Stimulated activated CD4-positive, alpha-beta T cell treated with anti-CD3 and anti-CD28 coated beads, Interleukin-4, amount 100 ng/mL, for 1 hour (primary cell): ENCODE results near the gene ABCC8.
"Not testable (repeated sequence)": the region's sequence is repeated elsewhere in the genome, so short reads cannot be mapped to it uniquely, and the experiment has no call there.

Source experiments
- DNase-seq: peaks from one replicate; pipeline ENCODE4 v3.0.0-alpha.2; 2020

Gene ABCC8

DNA sequence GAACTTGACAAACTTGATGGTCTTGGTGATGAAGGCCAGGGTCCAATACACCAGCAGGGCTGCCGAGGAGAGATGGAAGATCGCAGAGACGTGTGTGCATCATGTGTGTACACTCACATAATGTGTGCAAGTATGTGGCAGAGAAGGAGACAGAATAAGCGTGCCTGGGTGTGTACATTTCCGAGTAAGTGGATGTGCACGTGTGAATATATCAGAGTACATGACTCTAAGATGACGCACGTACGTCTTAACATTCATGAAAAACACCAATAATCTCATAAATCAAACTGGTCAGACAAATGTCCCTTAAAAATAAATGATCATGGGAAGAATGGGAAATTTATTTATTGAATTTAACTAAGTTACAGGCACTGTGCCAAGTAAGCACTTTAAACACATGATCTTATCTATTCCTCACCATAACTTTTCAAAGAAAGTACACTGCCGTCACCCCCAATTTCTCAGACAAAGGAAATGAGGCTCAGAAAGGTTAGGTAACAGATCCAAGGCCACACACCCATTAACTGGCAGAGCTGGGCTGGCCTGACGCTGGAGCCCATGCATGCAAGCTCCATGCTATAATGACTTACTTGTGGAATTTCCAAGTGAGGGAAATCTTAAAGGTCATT, 13.0 kb downstream of the ABCC8 start:
- no peak for DNase-seq

- DNase-seq: no peak
These were observed 13.7 kb downstream of the ABCC8 start for GRCh38 chr11:17462940-17463339.

DNA sequence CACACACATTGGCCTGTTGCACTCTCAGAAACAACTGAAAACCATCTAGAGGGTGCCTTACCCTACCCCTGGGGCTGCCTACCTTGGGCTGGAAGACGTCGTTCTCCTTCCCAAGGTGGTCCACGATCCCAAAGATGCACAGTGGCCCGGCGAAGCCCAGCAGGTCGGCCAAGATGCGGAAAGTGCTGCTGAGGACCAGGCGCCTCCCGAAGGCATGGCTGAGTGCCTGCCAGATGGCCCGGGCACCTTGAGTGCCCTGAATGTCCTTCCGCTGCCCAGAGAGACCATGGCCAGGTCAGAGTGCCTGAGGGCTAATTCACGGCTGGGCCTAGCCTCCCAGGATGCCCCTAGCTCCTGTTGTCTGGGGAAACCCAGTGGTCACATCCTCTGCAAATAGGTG, 16.2 kb downstream of the ABCC8 start:
- DNase-seq: no peak

DNA sequence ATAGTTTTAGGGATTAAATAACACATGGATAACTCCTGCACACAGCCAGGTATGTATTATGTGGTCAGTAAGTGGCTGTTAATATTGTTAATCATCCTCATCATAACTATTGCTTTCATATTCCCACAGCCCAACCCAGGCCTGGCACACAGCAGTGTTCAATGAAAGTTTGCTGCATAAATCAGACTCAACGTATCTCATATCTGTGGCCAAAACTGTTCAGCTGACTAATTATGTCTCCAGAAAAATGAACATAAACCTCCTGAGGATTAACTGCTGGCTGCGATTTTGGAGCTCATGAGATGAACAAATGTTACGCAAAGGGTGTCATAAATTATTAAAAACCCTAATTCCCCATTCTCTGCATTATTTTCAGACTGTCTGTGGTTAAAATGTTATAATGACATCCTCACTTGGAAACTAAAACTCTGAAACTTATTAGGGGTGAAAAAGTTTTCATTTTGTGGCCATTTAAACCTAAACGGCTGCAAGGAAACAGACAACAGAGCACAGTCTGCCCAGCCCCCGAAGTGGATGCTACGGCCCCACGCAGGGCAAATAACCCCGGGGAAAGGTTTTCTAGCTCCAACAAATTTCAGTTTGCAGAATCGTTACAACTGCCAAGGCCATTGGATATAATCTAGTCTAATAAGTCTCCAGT, 17.3 kb downstream of the ABCC8 start:
- DNase-seq: no peak

GRCh38 chr11:17458268-17458667, 18.4 kb downstream of the ABCC8 start:
- no peak for DNase-seq

DNA sequence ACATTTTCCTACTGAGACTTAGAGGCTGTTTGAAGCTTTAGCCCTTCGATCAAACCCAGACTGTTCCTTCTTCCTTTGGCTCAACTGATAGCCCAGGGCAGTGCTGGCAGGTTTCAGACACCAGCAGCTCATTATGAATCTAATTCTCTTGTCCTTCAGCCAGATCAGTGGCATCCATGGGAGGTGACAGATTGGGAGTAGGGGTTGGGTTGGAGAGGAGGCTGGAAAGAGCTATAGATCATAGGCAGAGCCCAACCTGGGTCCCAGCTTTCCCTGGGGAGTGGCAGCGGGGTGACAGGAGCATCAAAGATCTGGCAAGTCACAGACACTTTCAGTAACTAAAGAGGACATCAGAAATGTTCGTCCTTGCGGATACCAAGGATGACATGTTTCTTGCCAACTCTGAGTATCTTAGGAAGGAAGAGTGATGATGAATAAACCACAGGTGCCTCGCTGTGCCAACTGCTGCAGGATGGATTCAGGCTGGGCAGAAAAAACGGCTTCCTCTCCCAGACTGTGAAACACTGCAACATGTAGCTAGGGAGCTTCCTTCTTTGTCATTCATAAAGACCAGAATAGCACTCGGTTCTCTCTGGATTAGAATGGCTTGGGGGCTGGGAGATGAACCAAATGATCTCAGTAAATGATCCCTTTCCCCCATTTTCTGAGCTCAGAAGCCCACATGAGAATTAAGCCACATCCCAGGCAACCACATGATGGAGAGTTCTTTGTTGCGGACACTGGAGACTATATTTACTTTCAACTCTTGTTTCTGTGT, 19.1 kb downstream of the ABCC8 start:
- DNase-seq: no peak

DNA sequence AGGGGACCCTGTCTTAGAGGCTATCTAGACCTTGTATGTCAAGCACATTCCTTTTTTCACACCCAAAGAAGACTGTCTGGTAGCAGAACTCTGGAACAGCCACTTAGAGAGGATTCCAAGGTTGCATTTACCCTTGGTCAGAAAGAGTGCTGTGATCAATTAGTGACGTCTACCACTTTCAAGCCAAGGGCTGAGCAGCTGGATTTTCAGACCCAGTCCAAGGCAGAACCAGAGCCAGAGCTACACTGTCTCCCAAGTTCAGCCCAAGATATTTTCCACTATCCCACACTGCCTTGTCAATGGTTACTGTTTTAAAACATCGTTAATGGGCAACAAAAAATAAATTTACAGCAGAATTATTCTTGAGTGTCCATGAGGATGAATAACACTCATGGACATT, 24.0 kb downstream of the ABCC8 start:
- DNase-seq: no peak

DNA sequence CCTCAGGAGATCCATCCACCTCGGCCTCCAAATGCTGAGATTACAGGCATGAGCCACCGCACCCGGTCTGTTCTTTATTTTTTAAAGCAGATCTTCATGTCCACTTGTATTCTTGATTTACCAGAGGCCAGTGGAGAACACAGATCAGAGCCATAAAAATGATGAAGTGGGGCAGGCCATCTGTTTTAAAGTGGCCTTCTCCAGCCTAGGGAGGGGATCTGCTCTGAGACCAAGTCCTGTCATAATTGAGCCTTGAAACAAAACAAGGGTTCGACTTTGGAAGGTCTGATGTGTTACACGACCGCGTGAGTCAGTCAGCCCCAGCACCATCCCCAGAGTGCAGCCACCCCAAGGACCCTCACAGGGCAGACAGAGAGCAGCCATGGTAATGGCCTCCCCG, 27.5 kb downstream of the ABCC8 start:
- no peak for DNase-seq

- no peak for DNase-seq
These were observed 30.2 kb downstream of the ABCC8 start for GRCh38 chr11:17446482-17446881.

DNA sequence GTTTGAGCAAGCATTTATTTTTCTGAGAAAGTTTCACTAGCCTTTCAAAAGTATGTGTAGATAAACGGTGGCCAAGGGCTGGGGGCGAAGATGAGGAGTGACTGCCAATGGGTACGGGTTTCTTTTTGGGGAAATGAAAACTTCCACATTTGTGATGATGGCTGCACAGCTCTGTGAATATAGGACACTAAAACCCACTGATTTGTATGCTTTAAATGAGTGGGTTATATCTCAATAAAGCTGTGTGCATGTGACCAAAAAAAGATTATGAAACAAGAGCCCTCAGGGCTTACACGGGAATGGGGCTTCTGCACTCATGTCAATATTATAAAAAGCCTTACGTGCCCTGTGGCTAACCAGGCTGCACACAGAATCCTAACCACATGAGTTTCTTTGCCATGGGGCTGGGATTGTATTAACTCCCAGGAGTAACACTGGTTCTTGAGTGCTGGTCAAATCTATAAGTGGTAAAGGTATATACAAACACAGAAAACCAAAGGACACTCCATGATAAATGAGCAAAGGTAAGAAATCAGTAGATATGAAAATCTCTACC, 31.3 kb downstream of the ABCC8 start:
- no peak for DNase-seq

- DNase-seq: no peak
These were observed 32.5 kb downstream of the ABCC8 start for GRCh38 chr11:17443926-17444690.

DNA sequence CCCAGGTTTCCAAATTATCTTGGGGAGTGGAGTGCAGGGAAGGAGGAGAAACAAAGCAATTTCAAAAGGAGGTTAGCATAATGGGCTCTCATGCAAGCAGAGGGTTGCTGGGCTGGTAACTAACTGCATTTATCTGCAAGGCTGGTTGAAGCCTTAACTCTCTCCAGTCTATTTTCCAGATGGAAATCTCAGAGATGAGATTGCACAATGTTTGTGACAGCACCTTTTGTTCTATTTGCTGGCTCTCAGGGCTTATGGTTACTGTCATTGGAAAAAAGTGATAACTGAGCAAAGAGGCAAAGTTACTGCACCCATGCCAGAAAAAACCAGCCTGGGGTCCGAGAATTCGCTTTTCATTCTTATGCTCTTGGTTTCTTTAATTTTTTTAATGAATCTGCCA, 33.2 kb downstream of the ABCC8 start:
- no peak for DNase-seq

- DNase-seq: no peak
These were observed 33.6 kb downstream of the ABCC8 start for GRCh38 chr11:17443000-17443399.

- no peak for DNase-seq
These were observed 37.3 kb downstream of the ABCC8 start for GRCh38 chr11:17439316-17439782.

DNA sequence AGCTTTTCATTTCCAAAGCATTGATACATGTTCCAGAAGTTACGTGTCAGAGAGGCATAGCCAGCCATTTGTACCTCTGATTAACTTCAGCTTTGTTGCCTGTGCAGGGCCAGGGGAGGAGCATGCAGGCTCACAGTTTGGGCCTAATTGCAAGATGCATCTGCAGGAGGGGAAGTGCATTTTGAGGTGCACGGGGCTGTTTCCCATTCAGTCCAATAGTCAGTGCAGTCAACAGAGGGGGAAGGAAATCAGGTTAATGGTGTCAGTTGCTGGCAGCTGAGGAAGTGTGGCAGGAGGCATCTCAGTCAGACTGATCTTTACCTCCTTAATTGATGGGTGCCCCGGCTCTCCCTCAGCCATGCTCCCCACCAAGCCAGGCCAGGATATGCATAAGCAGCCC, 39.3 kb downstream of the ABCC8 start:
- DNase-seq: no peak

DNA sequence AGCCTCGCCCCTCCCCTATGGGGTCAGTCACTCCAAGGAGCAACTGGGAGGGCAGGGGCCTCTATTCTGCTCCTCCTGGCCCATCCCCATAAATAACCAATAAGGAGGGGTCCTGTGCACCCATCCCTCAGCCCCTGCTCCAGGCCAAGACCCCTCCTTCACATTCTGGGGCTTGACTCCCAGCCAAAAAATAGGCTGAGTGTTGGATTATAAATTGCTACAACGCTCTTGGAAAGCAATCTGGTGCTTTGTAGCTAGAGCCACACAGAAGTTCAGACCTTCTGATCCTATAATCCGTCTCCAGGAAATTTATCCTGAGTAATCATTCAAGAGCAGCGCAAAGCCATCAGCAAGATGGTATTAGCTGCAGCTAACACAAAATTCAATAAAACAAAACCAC, 42.5 kb downstream of the ABCC8 start:
- DNase-seq: no peak

GRCh38 chr11:17432002-17432401, 44.6 kb downstream of the ABCC8 start:
- DNase-seq: no peak

- DNase-seq: no peak
These were observed 45.5 kb downstream of the ABCC8 start for GRCh38 chr11:17431139-17431538.

DNA sequence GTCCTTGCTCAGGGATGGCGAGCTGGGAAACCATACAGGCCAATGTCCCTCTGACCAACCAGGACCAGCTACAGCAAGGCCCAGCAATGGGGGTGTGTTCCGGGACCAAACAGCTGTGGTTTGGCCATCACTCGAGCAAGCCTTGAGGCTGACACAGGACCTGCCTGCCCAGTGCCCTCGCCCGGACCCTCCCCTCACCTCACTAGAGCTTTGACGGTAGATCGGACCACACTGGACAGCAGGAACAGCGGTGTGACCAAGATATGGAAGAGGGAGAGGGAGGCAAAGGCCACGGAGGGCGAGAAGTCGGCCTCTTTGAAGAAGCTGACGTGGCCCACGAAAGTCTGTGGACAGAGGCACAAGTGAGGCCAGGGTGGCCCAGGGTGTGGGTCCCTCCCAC, 46.0 kb downstream of the ABCC8 start:
- no peak for DNase-seq

DNA sequence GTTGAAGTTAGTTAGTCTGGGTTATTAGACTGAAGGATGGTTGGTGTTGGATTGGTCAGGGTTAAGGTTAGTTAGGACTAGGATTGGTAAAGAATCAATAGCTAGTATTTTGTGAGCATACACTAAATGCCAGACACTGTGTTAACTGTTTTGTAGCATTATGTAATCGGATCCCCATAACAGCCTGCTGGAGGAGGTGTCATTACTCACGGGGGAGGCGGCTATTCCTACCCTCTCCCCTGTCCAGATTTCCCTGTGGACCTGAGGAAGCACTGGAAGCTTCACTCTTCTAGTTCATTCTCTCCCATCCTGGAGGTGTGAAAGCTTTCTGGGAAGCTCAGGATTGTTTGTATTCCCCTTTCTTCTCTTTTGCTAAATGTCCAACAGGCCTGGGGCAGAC, 47.7 kb downstream of the ABCC8 start:
- no peak for DNase-seq

GRCh38 chr11:17428261-17428660, 48.4 kb downstream of the ABCC8 start:
- no peak for DNase-seq

GRCh38 chr11:17426233-17426632, 50.4 kb downstream of the ABCC8 start:
- DNase-seq: not testable (repeated sequence)
